GM18907 (cell line): Measurements from ENCODE around the gene ZCCHC24.
"Not testable (repeated sequence)": the region's sequence is repeated elsewhere in the genome, so short reads cannot be mapped to it uniquely, and the experiment has no call there.

Experiments used
- ATAC-seq: cut with Tn5 transposase; IDR thresholded peaks from one replicate; pipeline ENCODE4 v1.9.1; 2021; ENCODE audit warnings: mild to moderate bottlenecking, moderate library complexity; ENCODE audit not compliant: unreplicated experiment

The ZCCHC24 gene

DNA sequence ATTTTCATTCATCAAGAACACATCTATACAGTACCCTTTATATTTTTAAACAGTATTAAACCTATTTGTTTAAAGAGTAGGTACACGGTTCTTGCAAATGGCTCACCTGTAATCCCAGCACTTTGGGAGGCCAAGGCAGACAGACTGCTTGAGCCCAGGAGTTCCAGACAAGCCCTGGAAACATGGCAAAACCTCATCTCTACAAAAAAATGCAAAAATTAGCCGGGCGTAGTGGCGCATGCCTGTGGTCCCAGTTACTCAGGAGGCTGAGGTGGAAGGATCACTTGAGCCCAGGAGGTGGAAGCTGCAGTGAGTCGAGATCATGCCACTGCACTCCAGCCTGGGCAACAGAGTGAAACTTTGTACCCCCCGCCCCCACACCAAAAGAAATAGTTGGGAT is 1.8 kb upstream of the ZCCHC24 start:
- ATAC-seq = not testable (repeated sequence)

DNA sequence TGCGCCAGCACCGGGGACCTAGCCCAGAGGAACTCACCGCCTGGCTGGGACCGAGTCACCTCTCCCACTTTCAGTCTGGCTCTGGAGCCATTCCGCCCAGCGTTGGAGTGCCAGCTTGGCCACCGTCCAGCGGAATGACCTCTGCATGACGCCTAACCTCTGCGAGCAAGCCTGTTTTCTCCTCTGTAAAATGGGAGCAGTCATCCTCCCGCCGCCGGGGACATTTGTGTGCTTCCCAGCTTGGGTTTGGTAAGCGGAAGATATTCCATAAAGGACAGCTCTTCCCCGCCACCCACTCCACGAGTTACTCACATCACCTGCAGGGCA is 1.3 kb upstream of the ZCCHC24 start:
- ATAC-seq = no peak

GRCh38 chr10:79445977-79446757 is 743 bp upstream of the ZCCHC24 start:
- ATAC-seq = peak; percentile 12

DNA sequence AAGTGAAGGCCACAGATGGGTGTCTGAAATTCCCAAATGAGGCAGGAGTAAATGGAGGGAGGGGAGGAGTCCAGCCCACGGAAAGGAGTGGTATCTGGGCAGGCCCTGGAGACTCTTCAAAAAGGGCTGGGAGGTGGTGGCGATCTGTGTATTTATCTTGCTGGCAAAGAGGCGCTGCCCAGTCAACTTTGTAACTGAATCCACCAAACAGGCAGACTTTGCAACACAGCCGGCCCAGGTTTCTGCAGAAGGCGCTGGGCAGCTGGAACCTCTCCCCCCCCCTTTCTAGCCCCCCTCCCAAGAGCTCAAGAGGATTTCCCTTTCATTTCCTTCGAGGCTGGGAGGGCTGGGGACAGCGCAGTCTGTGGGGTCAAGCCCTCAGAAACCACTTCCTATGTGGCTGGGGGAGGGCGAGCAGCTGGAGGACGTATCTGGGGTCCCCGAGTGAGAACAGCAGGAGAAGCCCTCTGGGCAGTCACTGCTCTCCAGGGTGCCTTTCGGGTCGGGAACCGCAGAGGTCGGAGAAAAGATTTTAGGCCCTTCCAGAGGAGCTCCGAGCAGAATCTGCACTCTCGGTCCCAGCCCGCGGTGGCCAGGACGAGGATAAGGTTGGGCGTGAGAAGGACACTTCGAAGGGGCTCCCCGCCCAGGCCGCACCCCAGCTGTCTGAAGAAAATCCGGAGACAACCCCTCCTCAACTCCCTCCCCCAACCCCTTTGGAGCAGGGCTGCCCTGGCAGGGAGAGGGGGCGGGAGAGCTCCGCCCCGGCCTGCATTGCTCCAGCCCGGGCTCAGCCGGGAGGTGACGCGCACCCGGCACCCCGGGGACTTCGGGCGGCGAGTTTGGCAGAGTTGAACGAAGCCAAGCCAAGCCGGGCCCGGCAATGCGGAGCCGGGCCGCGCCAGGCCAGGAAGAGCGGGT is 965 bp downstream of the ZCCHC24 start:
- ATAC-seq = peak; percentile 40

DNA sequence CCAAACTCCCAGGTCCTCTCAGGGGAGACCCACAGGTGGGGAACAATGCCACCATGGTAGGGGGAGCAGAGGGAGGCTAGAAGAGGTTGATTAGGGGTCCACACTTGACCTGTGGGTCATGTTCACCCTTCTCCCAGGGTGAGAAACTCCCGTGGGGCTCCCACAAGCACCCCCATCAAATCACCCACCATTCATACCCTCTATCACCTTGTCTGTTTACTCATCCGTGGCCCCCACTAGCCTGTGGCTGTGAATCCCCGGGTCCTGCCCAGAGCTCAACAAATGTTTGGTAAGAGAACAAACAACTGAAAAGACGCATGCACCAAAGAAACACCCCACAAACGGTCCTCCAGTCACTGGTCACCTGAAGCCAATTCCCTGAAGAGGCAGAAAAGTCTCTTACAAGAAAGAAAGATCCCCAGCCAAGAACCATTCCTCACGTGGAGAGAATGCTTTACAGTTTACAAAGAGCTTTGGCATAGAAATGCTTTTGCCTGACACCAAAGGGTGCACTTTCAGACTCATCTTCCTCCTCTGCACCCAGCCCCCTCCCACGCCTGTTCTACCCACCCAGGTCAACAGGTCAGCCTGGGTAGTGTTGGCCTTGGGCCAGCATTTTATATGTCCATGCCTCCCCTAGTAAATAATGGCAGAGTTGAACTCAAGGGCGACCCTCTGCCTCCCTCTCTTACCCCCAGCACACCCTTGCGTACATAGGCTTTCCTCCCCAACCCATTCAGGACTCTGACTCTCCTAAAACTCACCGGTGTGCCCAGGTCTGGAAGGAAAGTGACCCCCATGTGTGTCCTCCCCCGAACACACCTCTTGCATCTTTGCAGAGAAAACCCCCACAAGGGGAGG is 1.9 kb downstream of the ZCCHC24 start:
- no peak for ATAC-seq

- no peak for ATAC-seq
These were observed 3.0 kb downstream of the ZCCHC24 start for GRCh38 chr10:79442171-79443040.

DNA sequence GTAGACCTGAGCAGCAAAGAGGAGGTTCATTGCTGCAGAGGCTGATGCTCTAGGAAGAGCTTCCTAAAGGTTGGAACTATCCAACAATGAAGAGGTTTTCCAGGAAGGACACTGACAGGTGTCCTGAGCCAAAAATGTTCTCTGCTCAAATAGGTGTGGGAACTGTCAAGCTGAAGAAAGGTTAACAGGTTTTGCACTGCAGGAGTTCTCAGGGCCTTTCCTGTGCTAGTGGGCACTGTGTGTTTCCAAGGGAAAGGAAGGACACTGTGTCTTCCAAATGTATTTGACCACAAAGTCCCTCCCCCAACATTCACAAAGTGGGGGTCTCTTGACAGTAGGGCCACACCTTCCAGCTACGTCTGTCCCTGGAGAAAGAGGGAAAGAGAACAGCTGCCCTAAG is 4.0 kb downstream of the ZCCHC24 start:
- ATAC-seq = no peak

DNA sequence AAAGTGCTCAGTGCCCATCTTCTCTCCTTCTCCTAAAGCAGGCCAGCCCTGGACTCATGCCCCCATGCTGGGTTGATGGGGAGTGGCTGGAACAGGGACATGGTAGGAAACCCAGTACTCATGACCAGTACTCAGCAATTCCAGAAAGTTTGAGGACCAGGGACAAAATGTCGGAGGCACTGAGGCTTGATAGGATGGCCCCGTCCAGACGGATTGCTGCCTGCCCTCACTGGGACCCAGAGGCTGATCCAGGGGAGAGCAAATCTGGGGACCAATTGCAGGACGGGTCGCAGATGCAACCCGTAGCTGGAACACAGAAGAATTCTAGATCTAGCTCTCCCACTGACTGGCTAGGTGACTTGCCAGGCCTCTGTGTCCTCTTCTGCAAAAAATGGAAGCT is 5.1 kb downstream of the ZCCHC24 start:
- no peak for ATAC-seq

GRCh38 chr10:79438699-79439085 is 6.7 kb downstream of the ZCCHC24 start:
- ATAC-seq = no peak

DNA sequence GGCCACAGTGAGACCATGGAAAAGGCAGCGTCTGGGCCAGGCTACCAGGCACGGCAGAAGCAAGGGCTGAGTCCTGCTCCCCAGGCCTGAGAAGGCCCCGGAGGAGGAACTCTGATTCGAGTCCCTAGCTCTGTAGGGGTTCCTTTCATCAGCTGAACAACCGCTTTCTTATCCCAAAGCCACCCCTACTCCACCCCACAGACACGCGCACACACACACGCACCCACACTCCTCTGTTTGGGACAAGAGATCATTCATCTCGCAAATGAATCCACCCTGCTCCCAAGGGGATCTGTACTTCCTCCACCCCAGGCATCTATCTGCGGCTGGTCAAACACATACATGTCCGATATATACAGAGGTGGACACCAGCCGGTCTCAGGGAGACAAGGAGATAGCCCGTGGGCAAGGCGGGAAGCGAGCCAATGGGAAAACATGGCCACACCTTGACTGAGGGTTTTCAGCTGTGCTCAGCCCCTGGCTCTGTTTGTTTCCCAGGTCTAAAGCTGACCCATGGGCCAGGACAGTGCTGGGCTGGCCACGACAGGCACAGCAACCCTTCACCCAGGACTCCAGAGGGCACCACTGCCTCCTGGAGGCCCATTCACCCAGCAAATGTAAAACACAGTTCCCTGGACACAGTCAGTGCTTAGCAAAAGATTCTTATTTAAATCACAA is 7.3 kb downstream of the ZCCHC24 start:
- ATAC-seq = no peak

GRCh38 chr10:79437111-79437814 is 8.2 kb downstream of the ZCCHC24 start:
- ATAC-seq = no peak

GRCh38 chr10:79436850-79437103 is 8.6 kb downstream of the ZCCHC24 start:
- ATAC-seq = no peak

DNA sequence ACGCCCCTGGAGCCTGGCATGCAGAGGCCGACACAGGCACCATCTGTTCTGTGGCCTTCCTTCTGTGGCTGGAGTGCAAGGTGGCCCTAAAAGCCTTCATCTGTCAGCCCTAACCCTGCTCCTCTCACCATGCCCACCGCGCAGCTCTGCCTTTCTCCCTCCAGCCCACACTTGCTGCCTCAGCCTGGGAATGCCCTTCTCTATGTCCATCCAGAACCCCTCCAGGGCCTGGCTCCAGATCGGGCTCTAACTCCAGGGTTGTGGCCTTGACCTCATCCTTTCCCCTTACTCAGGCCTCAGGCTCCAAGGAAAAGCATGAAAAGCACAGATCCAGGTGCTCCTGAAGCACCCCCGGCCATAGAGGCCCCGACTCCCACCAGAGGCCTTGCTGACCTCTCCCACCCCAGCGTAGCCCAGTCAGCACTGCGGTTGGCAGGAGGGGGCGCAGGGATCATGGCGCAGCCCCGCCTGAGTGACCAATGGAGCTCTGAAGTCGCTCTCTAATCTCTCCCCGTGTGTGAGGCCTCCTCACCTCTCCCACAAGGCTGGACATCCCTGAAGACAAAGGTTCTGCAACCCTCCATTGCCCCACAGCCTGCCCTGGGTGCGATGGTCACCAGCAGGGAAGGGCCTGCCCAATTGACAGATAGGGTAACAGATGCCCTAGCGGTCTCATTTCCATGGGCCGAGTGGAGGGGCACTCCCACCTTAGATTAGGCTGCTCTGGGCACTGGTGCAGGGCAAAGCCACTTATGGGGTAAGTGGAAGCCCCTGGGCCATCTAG is 9.2 kb downstream of the ZCCHC24 start:
- ATAC-seq = no peak

DNA sequence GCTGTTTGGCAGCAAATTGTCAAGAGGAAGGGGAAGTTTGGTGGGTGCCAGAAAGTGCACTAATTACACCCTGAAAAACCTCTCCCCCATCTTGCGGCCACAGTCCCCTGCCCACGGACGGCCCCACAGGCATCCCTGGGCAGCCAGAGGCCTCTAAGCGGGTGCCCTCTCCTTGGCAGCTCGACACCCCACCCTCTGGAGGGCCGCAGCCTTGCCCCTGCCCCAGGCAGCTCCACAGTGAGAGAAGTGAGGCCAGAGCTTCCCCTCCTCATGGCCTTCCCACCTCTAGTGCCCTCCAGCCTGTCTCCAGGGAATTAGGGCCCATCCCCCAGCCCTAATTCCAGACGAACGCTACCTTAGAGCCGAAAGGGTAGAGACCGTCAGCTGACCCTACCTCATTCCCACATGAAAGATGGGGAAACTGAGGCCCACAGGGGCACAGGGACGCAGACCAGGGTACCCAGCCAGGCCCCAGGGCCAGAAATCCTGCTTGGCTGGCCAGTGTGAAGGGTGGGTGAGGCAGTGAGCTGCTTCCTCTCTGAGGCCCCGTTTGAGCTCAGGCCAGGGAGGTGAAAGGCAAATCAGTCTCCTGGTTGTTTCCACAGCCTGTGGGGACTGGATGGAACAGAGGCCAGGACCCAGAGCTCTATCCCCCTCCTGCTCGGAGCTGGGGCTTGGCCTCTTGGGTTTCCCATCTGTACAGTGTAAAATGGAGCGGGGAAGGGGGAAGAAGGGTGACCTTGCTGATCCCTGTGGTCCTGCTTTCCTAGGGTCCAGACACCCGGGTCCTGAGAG is 10.0 kb downstream of the ZCCHC24 start:
- no peak for ATAC-seq

- no peak for ATAC-seq
These were observed 10.6 kb downstream of the ZCCHC24 start for GRCh38 chr10:79434821-79435251.

DNA sequence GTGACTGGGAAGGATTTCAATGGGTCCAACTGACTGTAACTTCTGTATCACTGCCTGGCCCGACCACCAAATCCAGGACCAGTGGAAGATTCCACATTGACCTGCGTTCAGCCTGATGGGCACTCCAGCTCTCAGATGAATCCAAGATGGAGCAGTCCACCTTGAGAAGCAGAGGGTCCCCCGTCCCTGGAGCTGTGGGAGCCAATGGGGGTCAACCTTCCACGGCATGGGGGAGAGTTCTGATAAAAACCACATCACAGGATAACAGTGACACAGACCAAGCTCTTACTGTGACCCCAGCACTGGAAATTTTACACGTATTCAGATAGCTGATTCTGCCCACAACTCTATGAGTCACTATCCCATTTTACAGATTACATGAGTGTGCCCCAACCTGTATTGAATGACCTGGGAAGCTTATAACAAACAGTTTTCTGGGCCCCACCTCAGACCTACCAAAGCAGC is 11.2 kb downstream of the ZCCHC24 start:
- no peak for ATAC-seq

DNA sequence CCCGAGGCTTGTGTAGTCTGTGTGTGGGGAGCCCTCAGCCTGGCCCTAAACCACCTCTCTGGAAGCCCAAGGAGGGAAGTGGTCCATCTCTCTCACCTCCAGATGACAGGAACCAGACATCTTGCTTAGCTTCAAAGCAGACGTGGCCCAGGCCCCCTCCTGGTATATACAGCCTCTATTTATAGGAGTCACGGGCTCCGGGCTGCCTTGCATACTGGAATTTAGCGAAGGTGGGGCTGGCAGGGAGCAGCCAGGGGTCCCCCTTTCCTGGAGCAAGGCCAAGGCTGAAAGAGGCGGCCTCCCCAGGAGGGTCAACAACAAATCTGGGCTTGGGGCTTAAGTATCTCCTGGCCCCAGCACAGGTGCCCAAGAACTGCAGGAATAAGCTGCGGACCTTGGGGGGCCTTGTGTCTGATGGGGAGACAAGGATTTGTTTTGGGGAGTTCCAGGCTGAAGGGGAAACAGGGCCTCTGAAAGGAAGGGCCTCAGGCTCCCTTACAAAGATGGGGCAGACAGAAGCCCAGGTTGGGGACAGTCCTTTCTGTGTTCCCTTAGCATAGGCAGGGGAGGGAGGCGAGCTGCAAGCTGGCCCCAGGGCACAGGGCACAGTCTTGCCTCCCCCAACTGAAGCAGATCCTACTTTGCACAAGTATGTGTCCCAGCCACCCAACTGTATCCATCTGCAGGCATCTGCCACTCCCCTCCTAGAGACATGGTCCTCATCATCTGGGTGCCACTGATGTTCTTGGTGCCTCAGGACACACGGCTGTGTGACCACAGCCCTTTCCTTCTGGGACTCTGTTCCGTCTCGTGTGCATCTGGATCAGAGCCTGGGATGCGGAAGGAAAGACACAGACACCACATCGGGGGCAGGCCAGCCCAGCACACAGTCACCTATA is 11.9 kb downstream of the ZCCHC24 start:
- no peak for ATAC-seq
